NT2/D1 (cell line): ENCODE data around the gene SOX14.

Source experiments
- SUZ12 ChIP-seq: IDR thresholded peaks from 2 replicates; pipeline ENCODE4 v1.6.1; 2011; ENCODE audit not compliant: insufficient read length, insufficient read depth; ENCODE audit errors: extremely low read depth
- YY1 ChIP-seq: IDR thresholded peaks from 2 replicates; pipeline ENCODE4 v1.6.1; 2011; ENCODE audit not compliant: insufficient read length, insufficient read depth

DNA sequence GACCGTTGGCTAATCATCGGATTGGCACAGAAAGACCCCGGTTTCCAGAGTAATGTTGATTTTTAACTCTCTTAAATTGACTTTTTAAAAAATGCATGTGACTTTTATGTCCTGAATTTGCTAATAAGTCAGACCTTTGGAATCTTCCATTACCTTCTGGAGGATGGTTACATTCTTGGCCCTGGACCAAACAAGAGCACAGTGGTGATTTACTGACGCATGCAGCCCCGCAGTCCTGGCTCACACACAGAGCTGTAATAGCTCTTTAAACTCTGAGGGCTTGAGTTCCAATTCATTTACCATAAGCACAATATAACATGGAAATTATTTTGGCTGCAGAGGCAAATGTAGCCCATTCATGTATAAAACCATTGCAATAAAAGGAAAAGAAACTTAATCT lies 25.1 kb downstream of the SOX14 start:
- TF ChIP-seq SUZ12 (no peak), YY1 (no peak)
